ENCODE results near the gene CFAP52. TPM values are rescaled to one million over a fixed set of nuclear protein-coding genes. Genes with fewer than 3 reads are reported as not detected.
"Not testable (repeated sequence)": the region's sequence is repeated elsewhere in the genome, so short reads cannot be mapped to it uniquely, and the experiment has no call there.

The CFAP52 gene
- total RNA-seq, 1 experiment from 2014 or later, result not detected

DNA sequence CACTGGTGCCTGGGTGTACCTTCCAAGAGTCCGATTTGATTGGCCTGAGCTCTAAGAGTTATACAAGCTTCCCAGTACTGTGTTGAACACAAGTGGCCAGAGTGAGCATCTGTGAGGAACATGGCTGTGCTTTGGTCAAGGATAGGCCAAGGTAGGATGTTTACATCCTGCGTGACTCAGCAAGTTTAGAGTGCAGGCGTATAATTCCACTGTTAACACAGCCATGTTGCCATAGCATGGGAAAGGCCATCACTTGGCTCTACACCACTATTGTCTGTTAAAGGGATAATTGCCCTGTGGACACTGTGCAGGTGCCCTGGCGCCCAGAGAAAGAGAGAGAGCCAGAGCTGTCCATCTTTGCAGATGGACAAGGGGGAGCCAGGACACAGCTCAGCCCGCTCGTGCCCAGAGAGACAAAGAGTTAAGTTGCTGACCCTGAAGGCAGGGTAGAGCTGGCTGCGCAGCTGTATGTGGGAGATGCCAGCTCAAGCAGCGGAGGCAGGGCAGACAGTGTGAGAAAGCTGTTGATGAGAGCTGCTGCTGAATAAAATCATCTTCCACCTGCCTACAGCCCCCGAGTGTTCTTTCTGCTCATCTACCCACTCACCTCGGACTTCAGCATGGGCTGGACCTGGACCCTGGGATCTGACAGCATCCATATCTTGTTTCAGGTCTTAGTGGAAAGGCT lies 11.7 kb downstream of the CFAP52 start:
- CTCF ChIA-PET, result no interaction called here
- no TSS peak for BruUV-seq (replicated peaks)
- intact Hi-C loops (cut with micrococcal nuclease; ENCODE audit: unreplicated experiment), result no loop called here

DNA sequence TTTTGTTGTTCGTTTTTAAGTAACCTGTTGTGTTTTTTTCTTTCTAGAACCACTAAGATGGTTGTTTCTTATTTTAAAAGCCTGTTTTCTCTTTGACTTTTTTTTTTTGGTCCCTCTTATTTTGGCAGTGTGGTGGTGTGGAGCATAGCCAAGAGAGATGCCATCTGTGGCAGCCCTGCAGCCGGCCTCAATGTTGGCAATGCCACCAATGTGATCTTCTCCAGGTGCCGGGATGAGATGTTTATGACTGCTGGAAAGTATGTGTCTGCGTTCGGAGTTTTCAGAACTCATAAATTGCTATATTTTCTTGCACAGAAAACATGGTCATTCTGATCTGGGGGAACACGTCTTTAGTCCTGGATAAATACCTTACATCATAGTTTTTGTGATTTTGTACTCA lies 17.6 kb downstream of the CFAP52 start:
- Histone ChIP-seq H3K9me2 (ENCODE audit: insufficient read depth) (no peaks in the 10 kb centered on the region), H3K4me3 (no peak overlapping the region), H3K79me2 (ENCODE audit: low read depth) (no peaks in the 10 kb centered on the region), H3K27me3 (ENCODE audit: insufficient read depth, low read depth) (no peaks in the 10 kb centered on the region), H3K4me1 (replicated peaks; ENCODE audit: insufficient read depth) (no peaks in the 10 kb centered on the region), H3K9me3 (ENCODE audit: insufficient read depth, low read depth) (no peaks in the 10 kb centered on the region), H3K4me2 (no peak overlapping the region), H4K20me1 (ENCODE audit: insufficient read depth) (no peaks in the 10 kb centered on the region), H3K27ac (no peak overlapping the region), H3K36me3 (ENCODE audit: low read depth) (no peaks in the 10 kb centered on the region), H2AFZ (no peak overlapping the region), H3F3A (ENCODE audit: insufficient read depth, low read depth) (no peaks in the 10 kb centered on the region)
- ChIA-PET CTCF (interaction anchor here (0.7 kb wide), 2 partner anchors 21 to 83 kb away, joined by 7 to 11 read pairs; no protein-coding TSS in a partner anchor), POLR2A (ENCODE audit: unreplicated experiment) (no interaction called here)
- intact Hi-C loops (cut with micrococcal nuclease; ENCODE audit: unreplicated experiment), result no loop called here
- TF ChIP-seq, protein P1, sequence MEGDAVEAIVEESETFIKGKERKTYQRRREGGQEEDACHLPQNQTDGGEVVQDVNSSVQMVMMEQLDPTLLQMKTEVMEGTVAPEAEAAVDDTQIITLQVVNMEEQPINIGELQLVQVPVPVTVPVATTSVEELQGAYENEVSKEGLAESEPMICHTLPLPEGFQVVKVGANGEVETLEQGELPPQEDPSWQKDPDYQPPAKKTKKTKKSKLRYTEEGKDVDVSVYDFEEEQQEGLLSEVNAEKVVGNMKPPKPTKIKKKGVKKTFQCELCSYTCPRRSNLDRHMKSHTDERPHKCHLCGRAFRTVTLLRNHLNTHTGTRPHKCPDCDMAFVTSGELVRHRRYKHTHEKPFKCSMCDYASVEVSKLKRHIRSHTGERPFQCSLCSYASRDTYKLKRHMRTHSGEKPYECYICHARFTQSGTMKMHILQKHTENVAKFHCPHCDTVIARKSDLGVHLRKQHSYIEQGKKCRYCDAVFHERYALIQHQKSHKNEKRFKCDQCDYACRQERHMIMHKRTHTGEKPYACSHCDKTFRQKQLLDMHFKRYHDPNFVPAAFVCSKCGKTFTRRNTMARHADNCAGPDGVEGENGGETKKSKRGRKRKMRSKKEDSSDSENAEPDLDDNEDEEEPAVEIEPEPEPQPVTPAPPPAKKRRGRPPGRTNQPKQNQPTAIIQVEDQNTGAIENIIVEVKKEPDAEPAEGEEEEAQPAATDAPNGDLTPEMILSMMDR (conservative IDR thresholded peaks at IDR 0.05), result no peak
- no peak for TF ChIP-seq EZH2 (IDR thresholded peaks at IDR 0.05; ENCODE audit: low read depth)
- no peak for DNase-seq
- no TSS peak for BruUV-seq (replicated peaks)

More for the DNA sequence above, 11.7 kb downstream of the CFAP52 start:
- Histone ChIP-seq H3K9me2 (ENCODE audit: insufficient read depth) (no peaks in the 10 kb centered on the region), H3K36me3 (ENCODE audit: low read depth) (no peaks in the 10 kb centered on the region), H3K4me2 (no peak overlapping the region), H3K79me2 (ENCODE audit: low read depth) (no peaks in the 10 kb centered on the region), H2AFZ (no peak overlapping the region), H3F3A (ENCODE audit: insufficient read depth, low read depth) (no peaks in the 10 kb centered on the region), H4K20me1 (ENCODE audit: insufficient read depth) (no peaks in the 10 kb centered on the region), H3K27me3 (ENCODE audit: insufficient read depth, low read depth) (no peaks in the 10 kb centered on the region), H3K4me3 (no peak overlapping the region), H3K4me1 (replicated peaks; ENCODE audit: insufficient read depth) (no peaks in the 10 kb centered on the region), H3K27ac (no peak overlapping the region), H3K9me3 (ENCODE audit: insufficient read depth, low read depth) (no peaks in the 10 kb centered on the region)
- TF ChIP-seq, protein P1 (conservative IDR thresholded peaks at IDR 0.05), result no peak
- TF ChIP-seq EZH2 (IDR thresholded peaks at IDR 0.05; ENCODE audit: low read depth), result no peak
- POLR2A ChIA-PET (ENCODE audit: unreplicated experiment), result no interaction called here
- no peak for DNase-seq

DNA sequence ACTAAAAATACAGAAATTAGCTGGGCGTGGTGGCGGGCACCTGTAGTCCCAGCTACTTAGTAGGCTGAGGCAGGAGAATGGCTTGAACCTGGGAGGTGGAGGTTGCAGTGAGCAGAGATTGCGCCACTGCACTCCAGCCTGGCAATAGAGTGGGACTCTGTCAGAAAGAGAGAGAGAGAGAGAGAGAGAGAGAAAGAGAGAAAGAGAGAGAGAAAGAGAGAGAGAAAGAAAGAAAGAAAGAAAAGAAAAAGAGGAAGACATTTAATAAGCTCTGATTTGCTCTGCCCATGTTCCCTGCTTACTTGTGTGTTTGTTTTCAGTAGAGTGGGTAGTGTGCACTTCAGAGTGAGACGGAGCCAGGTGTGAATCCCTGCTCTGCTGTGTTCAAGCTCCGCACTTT lies 21.2 kb downstream of the CFAP52 start:
- H3K9me2 ChIP-seq (ENCODE audit: insufficient read depth); H3K36me3 ChIP-seq (ENCODE audit: low read depth); BruUV-seq (replicated peaks); H3K27ac ChIP-seq; H2AFZ ChIP-seq; intact Hi-C loops (cut with micrococcal nuclease; ENCODE audit: unreplicated experiment); H3K4me3 ChIP-seq; DNase-seq; POLR2A ChIA-PET (ENCODE audit: unreplicated experiment); H3K27me3 ChIP-seq (ENCODE audit: insufficient read depth, low read depth); H3K79me2 ChIP-seq (ENCODE audit: low read depth); H3F3A ChIP-seq (ENCODE audit: insufficient read depth, low read depth); H4K20me1 ChIP-seq (ENCODE audit: insufficient read depth); H3K4me1 ChIP-seq (replicated peaks; ENCODE audit: insufficient read depth); H3K9me3 ChIP-seq (ENCODE audit: insufficient read depth, low read depth); H3K4me2 ChIP-seq; CTCF ChIA-PET: not testable (repeated sequence)

DNA sequence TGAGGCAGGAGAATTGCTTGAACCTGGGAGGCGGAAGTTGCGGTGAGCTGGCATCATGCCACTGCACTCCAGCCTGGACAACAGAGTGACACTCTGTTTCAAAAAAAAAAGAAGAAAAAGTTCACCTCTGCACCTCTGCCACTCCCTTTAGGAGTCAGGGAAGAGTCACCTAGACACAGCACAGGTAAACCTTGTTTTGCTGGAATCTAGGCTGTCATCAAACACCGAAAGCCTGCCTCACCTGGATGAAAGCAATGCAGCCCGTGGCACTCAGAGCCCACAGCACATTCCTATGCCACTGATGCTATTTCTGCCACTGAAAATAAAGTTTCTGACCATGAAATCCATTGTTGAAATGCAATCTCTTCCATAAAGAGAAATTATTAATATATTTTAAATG lies 22.2 kb downstream of the CFAP52 start:
- TF ChIP-seq EZH2 (IDR thresholded peaks at IDR 0.05; ENCODE audit: low read depth), result no peak
- TF ChIP-seq, protein P1 (conservative IDR thresholded peaks at IDR 0.05), result no peak
- Histone ChIP-seq H3F3A (ENCODE audit: insufficient read depth, low read depth) (no peaks in the 10 kb centered on the region), H3K27me3 (ENCODE audit: insufficient read depth, low read depth) (no peaks in the 10 kb centered on the region), H3K36me3 (ENCODE audit: low read depth) (no peaks in the 10 kb centered on the region), H3K4me1 (replicated peaks; ENCODE audit: insufficient read depth) (no peaks in the 10 kb centered on the region), H3K4me2 (no peak overlapping the region), H2AFZ (no peak overlapping the region), H3K27ac (no peak overlapping the region), H3K4me3 (no peak overlapping the region), H3K9me2 (ENCODE audit: insufficient read depth) (no peaks in the 10 kb centered on the region), H3K9me3 (ENCODE audit: insufficient read depth, low read depth) (no peaks in the 10 kb centered on the region), H3K79me2 (ENCODE audit: low read depth) (no peaks in the 10 kb centered on the region), H4K20me1 (ENCODE audit: insufficient read depth) (no peaks in the 10 kb centered on the region)
- DNase-seq, result no peak
- ChIA-PET POLR2A (ENCODE audit: unreplicated experiment) (no interaction called here), CTCF (no interaction called here)
- intact Hi-C loops (cut with micrococcal nuclease; ENCODE audit: unreplicated experiment), result no loop called here
- no TSS peak for BruUV-seq (replicated peaks)

DNA sequence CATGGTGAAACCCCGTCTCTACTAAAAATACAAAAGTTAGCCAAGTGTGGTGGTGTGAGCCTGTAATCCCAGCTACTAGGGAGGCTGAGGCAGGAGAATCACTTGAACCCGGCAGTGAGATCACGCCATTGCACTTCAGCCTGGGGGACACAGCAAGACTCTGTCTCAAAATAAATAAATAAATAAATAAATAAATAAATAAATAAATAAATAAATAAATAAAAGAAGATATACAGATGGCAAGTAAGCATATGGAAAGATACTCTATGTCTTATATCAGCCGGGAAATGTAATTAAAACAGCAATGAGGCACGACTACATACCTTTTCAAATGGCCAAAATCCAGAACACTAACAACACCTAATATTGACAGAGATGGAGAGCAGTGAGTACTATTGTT lies 28.1 kb downstream of the CFAP52 start:
- H3K4me2 ChIP-seq; BruUV-seq (replicated peaks); H2AFZ ChIP-seq; H3F3A ChIP-seq (ENCODE audit: insufficient read depth, low read depth); H3K27ac ChIP-seq; H3K36me3 ChIP-seq (ENCODE audit: low read depth); H3K9me2 ChIP-seq (ENCODE audit: insufficient read depth); H3K4me1 ChIP-seq (replicated peaks; ENCODE audit: insufficient read depth); DNase-seq; H3K79me2 ChIP-seq (ENCODE audit: low read depth); H3K9me3 ChIP-seq (ENCODE audit: insufficient read depth, low read depth); intact Hi-C loops (cut with micrococcal nuclease; ENCODE audit: unreplicated experiment); H4K20me1 ChIP-seq (ENCODE audit: insufficient read depth); H3K4me3 ChIP-seq; H3K27me3 ChIP-seq (ENCODE audit: insufficient read depth, low read depth); CTCF ChIA-PET: not testable (repeated sequence)
- POLR2A ChIA-PET (ENCODE audit: unreplicated experiment), result interaction anchor here (0.6 kb wide), 1 partner anchor 1353 kb away, joined by 4 read pairs; no protein-coding TSS in a partner anchor
